Measurements from ENCODE around the gene MRPL28.

GRCh38 chr16:404971-405486 is 34.7 kb upstream of the MRPL28 start:
- TF ChIP-seq, protein P1, sequence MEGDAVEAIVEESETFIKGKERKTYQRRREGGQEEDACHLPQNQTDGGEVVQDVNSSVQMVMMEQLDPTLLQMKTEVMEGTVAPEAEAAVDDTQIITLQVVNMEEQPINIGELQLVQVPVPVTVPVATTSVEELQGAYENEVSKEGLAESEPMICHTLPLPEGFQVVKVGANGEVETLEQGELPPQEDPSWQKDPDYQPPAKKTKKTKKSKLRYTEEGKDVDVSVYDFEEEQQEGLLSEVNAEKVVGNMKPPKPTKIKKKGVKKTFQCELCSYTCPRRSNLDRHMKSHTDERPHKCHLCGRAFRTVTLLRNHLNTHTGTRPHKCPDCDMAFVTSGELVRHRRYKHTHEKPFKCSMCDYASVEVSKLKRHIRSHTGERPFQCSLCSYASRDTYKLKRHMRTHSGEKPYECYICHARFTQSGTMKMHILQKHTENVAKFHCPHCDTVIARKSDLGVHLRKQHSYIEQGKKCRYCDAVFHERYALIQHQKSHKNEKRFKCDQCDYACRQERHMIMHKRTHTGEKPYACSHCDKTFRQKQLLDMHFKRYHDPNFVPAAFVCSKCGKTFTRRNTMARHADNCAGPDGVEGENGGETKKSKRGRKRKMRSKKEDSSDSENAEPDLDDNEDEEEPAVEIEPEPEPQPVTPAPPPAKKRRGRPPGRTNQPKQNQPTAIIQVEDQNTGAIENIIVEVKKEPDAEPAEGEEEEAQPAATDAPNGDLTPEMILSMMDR (IDR thresholded peaks at IDR 0.05) = no peak
- no peak for TF ChIP-seq POLR2A (IDR thresholded peaks at IDR 0.05)

Measured in heart left ventricle (tissue), 13 donors.